T1000 (cell line): ENCODE results near the gene SOD1.
"Not testable (repeated sequence)": the region's sequence is repeated elsewhere in the genome, so short reads cannot be mapped to it uniquely, and the experiment has no call there.

Source experiments
- DNase-seq: peaks from one replicate; lab custom pipeline; 2025; ENCODE audit warnings: mixed read lengths; lab: John Stamatoyannopoulos, UW

SOD1 gene

GRCh38 chr21:31656199-31657095, 3.0 kb upstream of the SOD1 start:
- no peak for DNase-seq

GRCh38 chr21:31658053-31658452, 1.4 kb upstream of the SOD1 start:
- no peak for DNase-seq

DNA sequence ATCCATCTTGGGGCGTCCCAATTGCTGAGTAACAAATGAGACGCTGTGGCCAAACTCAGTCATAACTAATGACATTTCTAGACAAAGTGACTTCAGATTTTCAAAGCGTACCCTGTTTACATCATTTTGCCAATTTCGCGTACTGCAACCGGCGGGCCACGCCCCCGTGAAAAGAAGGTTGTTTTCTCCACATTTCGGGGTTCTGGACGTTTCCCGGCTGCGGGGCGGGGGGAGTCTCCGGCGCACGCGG, 282 bp upstream of the SOD1 start:
- DNase-seq = no peak

DNA sequence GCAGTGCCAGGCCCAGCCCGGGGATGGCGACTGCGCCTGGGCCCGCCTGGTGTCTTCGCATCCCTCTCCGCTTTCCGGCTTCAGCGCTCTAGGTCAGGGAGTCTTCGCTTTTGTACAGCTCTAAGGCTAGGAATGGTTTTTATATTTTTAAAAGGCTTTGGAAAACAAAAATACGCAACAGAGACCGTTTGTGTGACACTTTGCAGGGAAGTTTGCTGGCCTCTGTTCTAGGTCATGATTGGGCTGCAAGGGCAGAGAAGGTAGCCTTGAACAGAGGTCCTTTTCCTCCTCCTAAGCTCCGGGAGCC, 719 bp downstream of the SOD1 start:
- DNase-seq = peak; percentile 46

DNA sequence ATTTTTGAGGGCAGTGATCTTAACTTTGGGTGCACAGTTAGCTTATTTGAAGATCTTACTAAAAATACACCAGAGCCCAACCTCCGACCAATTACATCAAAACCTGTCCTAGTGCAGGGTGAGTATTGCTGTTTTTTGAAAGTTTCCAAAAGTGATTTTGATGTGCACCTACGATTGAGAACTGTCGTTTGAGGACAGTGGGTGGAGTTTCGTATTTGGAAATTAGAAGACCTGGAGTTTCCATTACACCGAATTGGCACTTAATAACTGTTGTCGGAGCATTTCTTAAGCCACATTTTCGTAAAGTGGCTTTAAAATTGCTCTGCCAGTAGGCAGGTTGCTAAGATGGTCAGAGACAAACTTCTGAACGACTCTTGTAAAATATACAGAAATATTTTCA, 1.1 kb downstream of the SOD1 start:
- no peak for DNase-seq

- no peak for DNase-seq
These were observed 4.2 kb downstream of the SOD1 start for GRCh38 chr21:31663584-31664249.

- no peak for DNase-seq
These were observed 5.9 kb downstream of the SOD1 start for GRCh38 chr21:31665397-31665796.

- DNase-seq = not testable (repeated sequence)
These were observed 6.4 kb downstream of the SOD1 start for GRCh38 chr21:31665869-31666268.

DNA sequence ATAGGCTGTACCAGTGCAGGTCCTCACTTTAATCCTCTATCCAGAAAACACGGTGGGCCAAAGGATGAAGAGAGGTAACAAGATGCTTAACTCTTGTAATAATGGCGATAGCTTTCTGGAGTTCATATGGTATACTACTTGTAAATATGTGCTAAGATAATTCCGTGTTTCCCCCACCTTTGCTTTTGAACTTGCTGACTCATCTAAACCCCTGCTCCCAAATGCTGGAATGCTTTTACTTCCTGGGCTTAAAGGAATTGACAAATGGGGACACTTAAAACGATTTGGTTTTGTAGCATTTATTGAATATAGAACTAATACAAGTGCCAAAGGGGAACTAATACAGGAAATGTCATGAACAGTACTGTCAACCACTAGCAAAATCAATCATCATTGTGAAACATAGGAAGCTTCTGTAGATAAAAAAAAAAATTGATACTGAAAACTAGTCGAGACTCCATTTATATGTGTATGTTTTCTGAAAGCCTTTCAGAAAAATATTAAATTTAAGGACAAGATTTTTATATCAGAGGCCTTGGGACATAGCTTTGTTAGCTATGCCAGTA, 7.0 kb downstream of the SOD1 start:
- no peak for DNase-seq

DNA sequence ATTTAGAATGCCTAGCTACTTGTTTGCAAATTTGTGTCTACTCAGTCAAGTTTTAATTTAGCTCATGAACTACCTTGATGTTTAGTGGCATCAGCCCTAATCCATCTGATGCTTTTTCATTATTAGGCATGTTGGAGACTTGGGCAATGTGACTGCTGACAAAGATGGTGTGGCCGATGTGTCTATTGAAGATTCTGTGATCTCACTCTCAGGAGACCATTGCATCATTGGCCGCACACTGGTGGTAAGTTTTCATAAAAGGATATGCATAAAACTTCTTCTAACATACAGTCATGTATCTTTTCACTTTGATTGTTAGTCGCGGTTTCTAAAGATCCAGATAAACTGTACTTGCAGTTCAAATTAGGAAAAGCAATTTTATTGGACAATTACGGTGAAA, 7.6 kb downstream of the SOD1 start:
- no peak for DNase-seq

DNA sequence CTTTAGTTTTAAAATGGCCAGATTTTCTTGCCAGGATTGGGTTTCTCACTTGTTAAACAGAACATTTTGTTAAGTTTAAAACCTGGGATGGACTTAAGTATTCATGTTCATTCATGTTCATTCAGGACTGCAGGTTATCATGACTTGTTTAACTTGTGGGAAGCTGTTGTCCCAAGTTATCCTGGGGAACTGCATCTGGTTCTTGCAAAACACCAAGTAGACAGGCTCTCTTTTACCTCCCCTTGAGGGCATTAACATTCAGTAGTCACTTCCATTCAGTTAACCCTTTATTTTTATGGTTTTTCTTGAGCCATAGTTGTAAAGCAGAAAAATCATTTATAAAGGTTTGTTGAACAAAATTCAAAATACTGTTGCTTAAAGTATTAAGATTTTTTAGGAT, 8.1 kb downstream of the SOD1 start:
- no peak for DNase-seq

DNA sequence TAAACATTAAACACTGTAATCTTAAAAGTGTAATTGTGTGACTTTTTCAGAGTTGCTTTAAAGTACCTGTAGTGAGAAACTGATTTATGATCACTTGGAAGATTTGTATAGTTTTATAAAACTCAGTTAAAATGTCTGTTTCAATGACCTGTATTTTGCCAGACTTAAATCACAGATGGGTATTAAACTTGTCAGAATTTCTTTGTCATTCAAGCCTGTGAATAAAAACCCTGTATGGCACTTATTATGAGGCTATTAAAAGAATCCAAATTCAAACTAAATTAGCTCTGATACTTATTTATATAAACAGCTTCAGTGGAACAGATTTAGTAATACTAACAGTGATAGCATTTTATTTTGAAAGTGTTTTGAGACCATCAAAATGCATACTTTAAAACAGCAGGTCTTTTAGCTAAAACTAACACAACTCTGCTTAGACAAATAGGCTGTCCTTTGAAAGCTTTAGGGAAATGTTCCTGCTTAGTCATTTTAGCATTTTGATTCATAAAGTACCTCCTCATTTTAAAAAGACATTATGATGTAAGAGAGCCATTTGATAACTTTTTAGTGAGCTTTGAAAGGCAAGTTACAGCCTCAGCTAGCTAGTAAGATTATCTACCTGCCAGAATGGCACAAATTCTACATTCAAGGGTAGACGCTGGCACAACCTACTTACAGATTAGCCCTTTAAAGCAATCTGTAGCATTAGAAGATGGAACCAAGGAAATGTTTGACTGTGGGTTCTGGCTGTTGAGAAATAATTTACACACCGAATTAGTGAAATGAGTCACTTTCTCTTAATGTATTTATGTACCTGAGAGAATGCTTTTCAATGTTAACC, 9.4 kb downstream of the SOD1 start:
- no peak for DNase-seq

DNA sequence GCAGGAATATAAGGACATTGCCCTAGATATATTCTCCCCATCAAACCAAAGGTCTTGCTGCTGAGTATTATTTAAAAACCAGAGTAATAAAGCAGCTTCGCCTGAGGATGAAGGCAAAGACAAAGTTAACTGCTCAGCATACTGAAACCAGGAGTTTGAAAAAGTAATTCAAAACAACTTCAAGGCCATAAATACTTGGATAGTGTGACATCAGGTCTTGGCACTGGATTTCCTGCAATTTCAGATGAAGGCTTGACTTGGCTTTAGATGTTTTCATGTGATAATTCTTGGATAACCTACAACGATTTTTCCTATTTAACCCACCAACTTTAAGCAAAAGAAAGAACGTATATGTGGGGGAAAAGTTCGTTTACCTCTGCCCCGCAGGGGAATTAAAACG, 10.6 kb downstream of the SOD1 start:
- no peak for DNase-seq

GRCh38 chr21:31671146-31671716, 11.7 kb downstream of the SOD1 start:
- no peak for DNase-seq

DNA sequence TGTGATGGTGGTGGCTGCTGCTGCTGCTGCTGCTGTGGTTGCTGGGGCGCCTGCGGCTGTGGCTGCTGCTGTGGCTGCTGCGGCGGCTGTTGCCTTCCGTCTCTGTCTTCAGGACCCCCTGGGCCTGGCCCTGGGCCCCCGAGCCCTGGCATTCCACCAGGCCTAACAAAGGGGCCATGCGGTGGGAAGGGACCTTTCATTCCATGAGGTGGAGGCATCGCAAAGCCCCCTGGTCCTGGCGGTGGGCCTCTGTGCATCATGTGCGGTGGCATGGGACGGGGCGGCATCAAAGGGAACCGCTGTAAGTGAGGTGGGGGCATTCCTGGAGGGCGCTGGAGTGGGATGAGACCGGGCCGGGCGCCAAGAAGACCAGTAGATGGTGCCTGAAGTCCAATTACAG, 12.4 kb downstream of the SOD1 start:
- DNase-seq = no peak

DNA sequence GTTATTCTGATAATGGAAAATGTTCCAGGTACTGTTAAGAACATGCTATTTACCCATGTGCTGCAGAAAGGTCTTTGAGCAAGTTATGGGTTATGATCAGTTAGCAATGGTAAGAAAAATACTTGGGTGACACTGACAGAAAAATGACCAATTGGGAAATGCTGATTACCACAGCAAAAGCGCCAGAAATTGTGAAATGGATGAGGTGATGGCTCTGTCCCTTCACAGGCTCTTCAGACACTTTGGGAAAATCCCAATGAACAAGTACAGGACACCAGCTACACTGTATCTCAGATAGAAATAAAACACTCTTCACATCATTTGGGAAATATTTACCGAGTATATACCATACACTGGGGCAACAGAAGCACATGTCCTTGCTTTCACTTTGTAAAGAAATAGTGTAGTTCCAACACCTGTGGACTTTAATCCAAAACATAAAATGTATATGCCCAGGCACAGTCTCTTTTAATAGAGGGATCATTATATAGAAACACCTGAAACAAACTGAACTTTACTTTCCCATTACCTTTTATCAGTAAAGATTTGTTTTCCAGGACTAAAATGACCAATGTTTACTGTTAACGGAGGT, 13.9 kb downstream of the SOD1 start:
- no peak for DNase-seq

- no peak for DNase-seq
These were observed 15.8 kb downstream of the SOD1 start for GRCh38 chr21:31675318-31675717.

DNA sequence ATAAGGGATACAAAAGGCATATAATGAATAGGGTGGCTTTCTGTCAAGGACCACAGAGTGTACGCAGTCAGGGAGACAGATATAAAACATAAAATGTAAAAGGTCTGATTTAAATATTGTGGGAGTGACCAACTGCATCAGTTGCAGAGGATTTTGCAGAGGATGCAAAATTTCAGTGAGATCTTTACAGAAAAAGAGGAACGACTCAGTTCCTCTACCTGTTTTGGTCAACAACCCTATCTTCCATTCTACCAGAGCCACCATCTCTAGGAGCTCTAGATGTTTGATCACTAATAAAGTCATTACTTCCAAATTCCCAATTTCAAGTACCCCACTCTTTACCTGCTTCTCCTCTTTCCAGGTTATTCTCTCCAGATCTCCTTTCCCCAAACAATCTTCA, 16.5 kb downstream of the SOD1 start:
- DNase-seq = no peak

- DNase-seq = no peak
These were observed 17.6 kb downstream of the SOD1 start for GRCh38 chr21:31677047-31677446.

DNA sequence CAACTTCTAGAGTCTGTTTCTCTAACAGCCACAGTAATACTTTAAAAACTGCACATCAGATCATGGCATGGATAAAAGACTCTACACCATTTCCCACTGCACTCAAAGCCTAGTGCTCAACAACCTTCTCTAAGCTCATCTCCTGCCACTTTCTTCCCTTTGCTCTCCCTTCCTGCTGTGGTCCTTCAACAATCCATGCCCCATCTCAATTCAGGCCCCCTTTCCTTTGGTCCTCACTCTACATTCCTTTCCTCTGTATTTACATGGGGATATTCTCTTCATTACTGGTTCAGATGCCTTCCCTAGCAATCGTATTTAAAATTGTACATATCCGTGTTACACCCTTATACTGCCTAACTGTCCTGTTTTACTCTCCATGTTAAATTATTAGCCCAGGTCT, 19.0 kb downstream of the SOD1 start:
- no peak for DNase-seq

DNA sequence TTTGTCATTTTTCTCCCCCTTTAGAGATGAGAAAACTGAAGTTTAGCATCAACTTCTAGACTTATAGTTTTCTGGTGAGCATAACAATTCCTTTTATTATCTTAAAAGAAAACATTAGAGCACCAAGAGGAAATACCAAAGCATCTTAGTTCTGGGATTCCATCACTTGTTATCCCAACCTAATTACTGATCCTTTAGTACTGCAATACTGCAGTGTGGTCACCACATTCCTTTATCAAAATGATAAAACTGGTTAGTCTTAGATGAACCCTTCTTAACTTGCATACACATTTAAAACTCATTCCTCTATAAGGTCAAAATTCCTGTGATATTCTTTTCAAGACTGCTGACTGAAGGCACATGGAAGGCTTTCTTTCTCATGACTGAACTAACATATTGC, 23.1 kb downstream of the SOD1 start:
- DNase-seq = no peak

DNA sequence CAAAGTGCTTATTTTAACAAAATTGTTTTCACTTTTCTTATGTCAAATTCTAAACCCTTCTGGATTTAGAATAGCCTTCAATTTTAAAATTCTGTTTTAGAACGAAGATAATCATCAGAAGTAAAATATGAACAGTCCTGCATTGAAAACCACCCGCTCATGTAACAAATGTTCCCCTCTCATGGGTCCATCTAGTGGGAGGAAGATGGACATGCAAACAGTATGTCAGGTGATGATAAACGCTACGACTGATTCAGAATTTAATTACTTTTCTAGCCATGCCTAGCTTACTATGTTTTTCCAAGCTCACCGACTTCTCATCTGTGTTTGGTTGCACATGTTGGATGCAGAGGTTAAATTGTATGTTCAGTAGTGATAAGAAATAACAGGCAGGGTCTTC, 23.5 kb downstream of the SOD1 start:
- DNase-seq = no peak
